ENCODE measurements around the gene KRTAP3-1. TPM values are rescaled to one million over a fixed set of nuclear protein-coding genes. Genes with fewer than 3 reads are reported as not detected.

Gene KRTAP3-1
- total RNA-seq, 4 donors from 2014 or later: not detected

GRCh38 chr17:41018541-41018940 is 9.6 kb upstream of the KRTAP3-1 start:
- Histone ChIP-seq H3K36me3 (no peaks in the 10 kb centered on the region), H3K4me3 (no peak overlapping the region), H3K27me3 (no peaks in the 10 kb centered on the region), H3K9me3 (no peaks in the 10 kb centered on the region), H3K27ac (no peak overlapping the region), H3K4me1 (no peaks in the 10 kb centered on the region)
- DNase-seq: no peak
- TF ChIP-seq CTCF (IDR thresholded peaks at IDR 0.05): no peak
- TF ChIP-seq POLR2A (IDR thresholded peaks at IDR 0.05): no peak

DNA sequence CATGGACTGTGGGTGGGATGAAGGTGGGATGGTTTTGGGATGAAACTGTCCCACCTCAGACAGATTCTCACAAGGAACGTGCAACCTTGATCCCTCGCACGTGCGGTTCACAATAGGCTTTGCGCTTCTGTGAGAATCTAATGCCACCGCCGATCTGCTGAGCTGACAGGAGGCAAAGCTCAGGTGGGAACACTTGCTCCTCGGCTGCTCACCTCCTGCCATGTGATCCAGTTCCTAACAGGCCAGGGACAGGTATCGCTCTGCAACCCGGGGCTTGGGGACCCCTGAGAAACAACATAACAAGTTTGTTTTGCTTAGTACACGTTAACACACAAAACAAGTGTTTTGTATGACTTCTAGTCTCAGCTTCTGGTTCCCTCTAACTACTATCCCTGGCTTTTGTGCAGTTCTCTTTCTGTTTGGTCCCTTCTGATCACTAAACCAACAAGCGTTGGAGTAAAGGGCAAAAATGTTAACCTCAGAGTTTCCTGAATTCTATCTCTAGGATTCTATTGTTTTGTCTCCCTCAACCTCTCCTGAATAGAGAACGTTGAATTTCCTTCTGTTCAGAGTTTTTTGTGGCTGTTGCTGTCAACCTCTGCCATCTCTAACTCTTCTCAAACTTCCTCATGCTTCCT is 7.8 kb upstream of the KRTAP3-1 start:
- Histone ChIP-seq H3K27me3 (no peaks in the 10 kb centered on the region), H3K9me3 (no peaks in the 10 kb centered on the region), H3K4me1 (no peaks in the 10 kb centered on the region), H3K27ac (no peak overlapping the region), H3K4me3 (no peak overlapping the region), H3K36me3 (no peaks in the 10 kb centered on the region)
- no peak for TF ChIP-seq POLR2A (IDR thresholded peaks at IDR 0.05)
- DNase-seq: no peak

GRCh38 chr17:41015454-41015853 is 6.5 kb upstream of the KRTAP3-1 start:
- Histone ChIP-seq H3K36me3 (no peaks in the 10 kb centered on the region), H3K9me3 (no peaks in the 10 kb centered on the region), H3K27me3 (no peaks in the 10 kb centered on the region), H3K27ac (no peak overlapping the region), H3K4me1 (no peaks in the 10 kb centered on the region), H3K4me3 (no peak overlapping the region)
- DNase-seq: no peak
- TF ChIP-seq CTCF (IDR thresholded peaks at IDR 0.05): no peak
- no peak for TF ChIP-seq POLR2A (IDR thresholded peaks at IDR 0.05)

DNA sequence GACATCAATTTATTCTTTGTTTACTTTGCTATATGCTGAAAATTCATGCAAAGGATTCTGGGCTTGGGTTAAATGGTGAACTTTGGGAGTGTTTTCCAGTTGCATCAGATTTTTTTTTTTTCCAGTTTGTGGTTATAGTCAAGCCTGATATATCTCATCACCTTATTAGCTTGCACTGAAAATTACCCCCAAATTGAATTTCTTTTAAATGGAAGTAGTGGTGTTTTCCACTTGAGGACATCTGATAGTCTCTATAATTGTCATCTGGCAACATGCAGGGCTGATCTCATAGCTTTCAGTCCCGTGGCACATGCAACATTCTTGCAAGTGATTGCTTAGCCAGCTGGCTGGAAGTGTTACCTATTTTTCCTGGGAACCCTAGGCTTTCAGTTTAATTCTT is 4.7 kb upstream of the KRTAP3-1 start:
- Histone ChIP-seq H3K27ac (no peak overlapping the region), H3K4me3 (no peak overlapping the region), H3K4me1 (no peaks in the 10 kb centered on the region), H3K36me3 (no peaks in the 10 kb centered on the region), H3K27me3 (no peaks in the 10 kb centered on the region), H3K9me3 (no peaks in the 10 kb centered on the region)
- TF ChIP-seq CTCF (IDR thresholded peaks at IDR 0.05) (no peak), POLR2A (IDR thresholded peaks at IDR 0.05) (no peak)
- no peak for DNase-seq

DNA sequence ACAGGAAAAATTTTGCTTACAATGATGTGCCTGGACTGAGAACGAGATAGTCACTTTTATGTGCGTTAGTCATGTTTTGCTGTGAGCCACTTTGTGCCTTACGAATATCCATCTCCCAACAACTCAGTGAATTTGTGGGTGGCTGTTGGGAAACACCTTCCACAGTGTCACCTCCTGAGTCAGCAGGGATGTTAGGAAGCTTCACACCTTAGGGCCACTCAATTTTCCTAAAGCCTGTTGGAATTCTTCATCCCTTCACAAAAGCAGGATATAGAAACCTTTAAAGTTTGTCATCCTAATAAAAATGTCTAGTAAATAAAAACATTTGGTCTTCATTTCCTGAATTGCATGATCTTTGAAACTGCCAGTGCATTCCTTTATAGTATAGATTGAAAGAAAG is 4.3 kb upstream of the KRTAP3-1 start:
- Histone ChIP-seq H3K27me3 (no peaks in the 10 kb centered on the region), H3K9me3 (no peaks in the 10 kb centered on the region), H3K4me1 (no peaks in the 10 kb centered on the region), H3K36me3 (no peaks in the 10 kb centered on the region), H3K4me3 (no peak overlapping the region), H3K27ac (no peak overlapping the region)
- TF ChIP-seq POLR2A (IDR thresholded peaks at IDR 0.05) (no peak), CTCF (IDR thresholded peaks at IDR 0.05) (no peak)
- DNase-seq: no peak

DNA sequence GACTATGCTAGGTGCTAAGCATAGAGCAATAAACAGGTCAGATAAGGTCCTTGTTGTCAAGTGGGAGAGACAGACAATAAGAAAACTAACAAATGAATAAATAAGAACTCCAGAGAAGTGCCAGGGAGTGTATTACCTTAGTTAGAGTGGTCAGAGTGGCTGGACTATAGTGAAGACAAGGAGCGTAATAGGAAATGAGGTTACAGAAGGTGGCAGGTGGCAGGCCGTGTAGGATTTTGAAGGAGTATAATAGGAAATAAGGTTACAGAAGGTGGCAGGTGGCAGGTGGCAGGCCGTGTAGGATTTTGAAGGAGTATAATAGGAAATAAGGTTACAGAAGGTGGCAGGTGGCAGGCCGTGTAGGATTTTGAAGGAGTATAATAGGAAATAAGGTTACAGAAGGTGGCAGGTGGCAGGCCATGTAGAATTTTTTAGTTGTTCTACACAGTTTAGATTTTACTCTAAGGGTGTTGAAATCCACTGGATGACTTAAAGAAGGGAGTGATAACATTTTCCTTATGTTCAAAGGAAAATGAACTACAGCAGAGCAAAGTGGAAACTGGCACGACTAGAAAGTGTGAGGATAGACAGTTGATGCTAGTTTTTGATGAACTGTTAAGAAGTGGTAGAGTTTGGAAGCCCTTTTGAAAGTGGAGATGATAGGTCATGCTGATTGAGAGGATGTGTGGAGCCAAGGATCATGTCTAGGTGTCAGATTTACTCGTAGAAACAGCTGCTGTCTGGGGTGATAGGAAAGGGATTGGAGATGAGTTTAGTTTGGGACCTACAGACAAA is 3.6 kb upstream of the KRTAP3-1 start:
- Histone ChIP-seq H3K36me3 (no peaks in the 10 kb centered on the region), H3K4me3 (no peak overlapping the region), H3K27me3 (no peaks in the 10 kb centered on the region), H3K27ac (no peak overlapping the region), H3K9me3 (no peaks in the 10 kb centered on the region), H3K4me1 (no peaks in the 10 kb centered on the region)
- TF ChIP-seq CTCF (IDR thresholded peaks at IDR 0.05) (no peak), POLR2A (IDR thresholded peaks at IDR 0.05) (no peak)
- no peak for DNase-seq
